ACHN (cell line): Measurements from ENCODE around the gene MKRN2.
A peak's percentile ranks its signal among the peaks of the same experiment; 100 is the strongest.

Source experiments
- DNase-seq: peaks from one replicate; pipeline ENCODE4 v3.0.0-alpha.2; 2015
- in situ Hi-C: cut with HindIII; loops from 2 replicates; pipeline ENCODE4 v1.10.0; 2017; ENCODE audit warnings: low sequenced_read_pairs, low pct_ligation_motif_present, low pct_unique_long_range_greater_than_20kb

The MKRN2 gene

GRCh38 chr3:12582730-12583129 is 25.8 kb downstream of the MKRN2 start:
- in situ Hi-C loops: no loop called here
- DNase-seq: no peak

GRCh38 chr3:12583280-12583679 is 26.4 kb downstream of the MKRN2 start:
- in situ Hi-C loops: no loop called here
- DNase-seq: no peak

GRCh38 chr3:12584083-12584482 is 27.2 kb downstream of the MKRN2 start:
- in situ Hi-C loops: no loop called here
- no peak for DNase-seq

GRCh38 chr3:12585181-12585580 is 28.3 kb downstream of the MKRN2 start:
- DNase-seq: no peak
- in situ Hi-C loops: no loop called here

GRCh38 chr3:12585970-12586369 is 29.1 kb downstream of the MKRN2 start:
- no peak for DNase-seq
- in situ Hi-C loops: no loop called here

- no peak for DNase-seq
- in situ Hi-C loops: no loop called here
Observed at GRCh38 chr3:12586403-12586802, 29.5 kb downstream of the MKRN2 start.

- in situ Hi-C loops: no loop called here
Observed at GRCh38 chr3:12588039-12589009, 31.4 kb downstream of the MKRN2 start.

GRCh38 chr3:12590096-12590495 is 33.2 kb downstream of the MKRN2 start:
- in situ Hi-C loops: no loop called here
- no peak for DNase-seq

More at GRCh38 chr3:12588039-12589009, 31.4 kb downstream of the MKRN2 start:
- no peak for DNase-seq

- no peak for DNase-seq
- in situ Hi-C loops: no loop called here
Observed at GRCh38 chr3:12591456-12591855, 34.6 kb downstream of the MKRN2 start.

GRCh38 chr3:12591997-12592715 is 35.3 kb downstream of the MKRN2 start:
- DNase-seq: no peak
- in situ Hi-C loops: no loop called here

- no peak for DNase-seq
- in situ Hi-C loops: no loop called here
Observed at GRCh38 chr3:12593473-12593872, 36.6 kb downstream of the MKRN2 start.

- in situ Hi-C loops: no loop called here
- no peak for DNase-seq
Observed at GRCh38 chr3:12598890-12599289, 42.0 kb downstream of the MKRN2 start.

GRCh38 chr3:12601072-12601471 is 44.2 kb downstream of the MKRN2 start:
- in situ Hi-C loops: no loop called here
- peak; percentile 12 for DNase-seq

- in situ Hi-C loops: no loop called here
- DNase-seq: no peak
Observed at GRCh38 chr3:12603969-12604368, 47.1 kb downstream of the MKRN2 start.

GRCh38 chr3:12608376-12608775 is 51.5 kb downstream of the MKRN2 start:
- in situ Hi-C loops: no loop called here
- no peak for DNase-seq

GRCh38 chr3:12611117-12611516 is 54.2 kb downstream of the MKRN2 start:
- in situ Hi-C loops: no loop called here
- DNase-seq: no peak

GRCh38 chr3:12612514-12613226 is 55.8 kb downstream of the MKRN2 start:
- DNase-seq: no peak
- in situ Hi-C loops: no loop called here

- in situ Hi-C loops: no loop called here
- no peak for DNase-seq
Observed at GRCh38 chr3:12613250-12613649, 56.4 kb downstream of the MKRN2 start.

GRCh38 chr3:12615266-12615665 is 58.4 kb downstream of the MKRN2 start:
- in situ Hi-C loops: no loop called here
- no peak for DNase-seq
